Skeletal muscle satellite cell (primary cell): ENCODE results near the gene CCNY.

Source experiments
- H3K27me3 ChIP-seq: 2 replicates; pipeline ENCODE4 v1.7.0; 2013; ENCODE audit warnings: low read length; ENCODE audit not compliant: control insufficient read depth, insufficient read depth
- H3K36me3 ChIP-seq: 2 replicates; pipeline ENCODE4 v1.7.0; 2013; ENCODE audit warnings: mild to moderate bottlenecking, control low read depth, low read length; ENCODE audit not compliant: insufficient read depth
- H3K4me1 ChIP-seq: 2 replicates; pipeline ENCODE4 v1.7.0; 2013; ENCODE audit warnings: low read length; ENCODE audit not compliant: control insufficient read depth, insufficient read depth
- H3K4me2 ChIP-seq: 2 replicates; pipeline ENCODE4 v1.7.0; 2013; ENCODE audit warnings: mild to moderate bottlenecking, low read length
- H3K4me3 ChIP-seq: 2 replicates; pipeline ENCODE4 v1.7.0; 2013; ENCODE audit warnings: low read length
- H3K9ac ChIP-seq: 2 replicates; pipeline ENCODE4 v1.7.0; 2013; ENCODE audit warnings: mild to moderate bottlenecking, low read depth, low read length, moderate library complexity
- H3K9me3 ChIP-seq: replicated peaks from 2 replicates; pipeline ENCODE4 v1.7.0; 2013; ENCODE audit warnings: mild to moderate bottlenecking, control low read depth, low read length

Gene CCNY

GRCh38 chr10:35502692-35503091 lies 166.4 kb downstream of the CCNY start:
- H3K9me3 ChIP-seq: no peaks in the 10 kb centered on the region
- H3K4me3 ChIP-seq: no peak overlapping the region
- H3K4me2 ChIP-seq: no peak overlapping the region
- H3K4me1 ChIP-seq: no peaks in the 10 kb centered on the region
- no peaks in the 10 kb centered on the region for H3K27me3 ChIP-seq
- H3K36me3 ChIP-seq: no peaks in the 10 kb centered on the region
- no peak overlapping the region for H3K9ac ChIP-seq

GRCh38 chr10:35503578-35503977 lies 167.3 kb downstream of the CCNY start:
- H3K4me1 ChIP-seq: no peaks in the 10 kb centered on the region
- no peaks in the 10 kb centered on the region for H3K9me3 ChIP-seq
- no peaks in the 10 kb centered on the region for H3K27me3 ChIP-seq
- H3K36me3 ChIP-seq: no peaks in the 10 kb centered on the region
- no peak overlapping the region for H3K4me3 ChIP-seq
- no peak overlapping the region for H3K9ac ChIP-seq
- no peak overlapping the region for H3K4me2 ChIP-seq

GRCh38 chr10:35504132-35504531 lies 167.8 kb downstream of the CCNY start:
- no peaks in the 10 kb centered on the region for H3K9me3 ChIP-seq
- H3K9ac ChIP-seq: no peak overlapping the region
- H3K4me2 ChIP-seq: no peak overlapping the region
- no peaks in the 10 kb centered on the region for H3K36me3 ChIP-seq
- H3K4me1 ChIP-seq: no peaks in the 10 kb centered on the region
- H3K27me3 ChIP-seq: no peaks in the 10 kb centered on the region
- no peak overlapping the region for H3K4me3 ChIP-seq

GRCh38 chr10:35505241-35505873 lies 169.0 kb downstream of the CCNY start:
- H3K27me3 ChIP-seq: no peaks in the 10 kb centered on the region
- H3K9me3 ChIP-seq: no peaks in the 10 kb centered on the region
- H3K4me1 ChIP-seq: no peaks in the 10 kb centered on the region
- no peak overlapping the region for H3K4me3 ChIP-seq
- H3K36me3 ChIP-seq: no peaks in the 10 kb centered on the region
- H3K9ac ChIP-seq: no peak overlapping the region
- no peak overlapping the region for H3K4me2 ChIP-seq

GRCh38 chr10:35506741-35507140 lies 170.4 kb downstream of the CCNY start:
- Histone ChIP-seq H3K4me2 (no peak overlapping the region), H3K27me3 (no peaks in the 10 kb centered on the region), H3K36me3 (peaks cover 7% of the 10 kb centered on the region), H3K9ac (no peak overlapping the region), H3K9me3 (no peaks in the 10 kb centered on the region), H3K4me3 (no peak overlapping the region), H3K4me1 (no peaks in the 10 kb centered on the region)

- no peaks in the 10 kb centered on the region for H3K4me1 ChIP-seq
- H3K36me3 ChIP-seq: peaks cover 7% of the 10 kb centered on the region
These were observed 171.3 kb downstream of the CCNY start for GRCh38 chr10:35507519-35508109.

GRCh38 chr10:35508647-35509046 lies 172.3 kb downstream of the CCNY start:
- Histone ChIP-seq H3K9ac (no peak overlapping the region), H3K4me2 (no peak overlapping the region), H3K4me3 (no peak overlapping the region), H3K9me3 (no peaks in the 10 kb centered on the region), H3K36me3 (peaks cover 7% of the 10 kb centered on the region), H3K4me1 (no peaks in the 10 kb centered on the region), H3K27me3 (no peaks in the 10 kb centered on the region)

More at GRCh38 chr10:35507519-35508109, 171.3 kb downstream of the CCNY start:
- no peak overlapping the region for H3K4me3 ChIP-seq
- no peak overlapping the region for H3K4me2 ChIP-seq
- no peaks in the 10 kb centered on the region for H3K27me3 ChIP-seq
- H3K9ac ChIP-seq: no peak overlapping the region
- no peaks in the 10 kb centered on the region for H3K9me3 ChIP-seq

GRCh38 chr10:35510891-35511290 lies 174.6 kb downstream of the CCNY start:
- no peak overlapping the region for H3K4me2 ChIP-seq
- no peak overlapping the region for H3K4me3 ChIP-seq
- H3K27me3 ChIP-seq: no peaks in the 10 kb centered on the region
- H3K4me1 ChIP-seq: no peaks in the 10 kb centered on the region
- H3K36me3 ChIP-seq: peaks cover 7% of the 10 kb centered on the region
- H3K9me3 ChIP-seq: no peaks in the 10 kb centered on the region
- no peak overlapping the region for H3K9ac ChIP-seq

- H3K4me3 ChIP-seq: no peak overlapping the region
- no peaks in the 10 kb centered on the region for H3K9me3 ChIP-seq
- no peak overlapping the region for H3K4me2 ChIP-seq
These were observed 175.3 kb downstream of the CCNY start for GRCh38 chr10:35511647-35512046.

GRCh38 chr10:35516102-35516670 lies 179.9 kb downstream of the CCNY start:
- Histone ChIP-seq H3K4me1 (peaks cover 5% of the 10 kb centered on the region), H3K36me3 (peaks cover 6% of the 10 kb centered on the region), H3K4me2 (no peak overlapping the region), H3K9me3 (no peaks in the 10 kb centered on the region), H3K4me3 (no peak overlapping the region), H3K9ac (no peak overlapping the region), H3K27me3 (no peaks in the 10 kb centered on the region)

More at GRCh38 chr10:35511647-35512046, 175.3 kb downstream of the CCNY start:
- no peak overlapping the region for H3K9ac ChIP-seq
- no peaks in the 10 kb centered on the region for H3K4me1 ChIP-seq
- peaks cover 7% of the 10 kb centered on the region for H3K36me3 ChIP-seq
- H3K27me3 ChIP-seq: no peaks in the 10 kb centered on the region

GRCh38 chr10:35517431-35518181 lies 181.3 kb downstream of the CCNY start:
- Histone ChIP-seq H3K4me2 (no peak overlapping the region), H3K9me3 (no peaks in the 10 kb centered on the region), H3K27me3 (no peaks in the 10 kb centered on the region), H3K36me3 (peaks cover 9% of the 10 kb centered on the region), H3K4me1 (peaks cover 5% of the 10 kb centered on the region), H3K9ac (no peak overlapping the region), H3K4me3 (no peak overlapping the region)
